GM21423 (cell line): Measurements from ENCODE around the gene LAMTOR4.
"Not testable (repeated sequence)": the region's sequence is repeated elsewhere in the genome, so short reads cannot be mapped to it uniquely, and the experiment has no call there.

Experiments used
- ATAC-seq: cut with Tn5 transposase; IDR thresholded peaks from one replicate; pipeline ENCODE4 v1.9.1; 2021; ENCODE audit warnings: mild to moderate bottlenecking, moderate library complexity; ENCODE audit not compliant: unreplicated experiment

The LAMTOR4 gene

DNA sequence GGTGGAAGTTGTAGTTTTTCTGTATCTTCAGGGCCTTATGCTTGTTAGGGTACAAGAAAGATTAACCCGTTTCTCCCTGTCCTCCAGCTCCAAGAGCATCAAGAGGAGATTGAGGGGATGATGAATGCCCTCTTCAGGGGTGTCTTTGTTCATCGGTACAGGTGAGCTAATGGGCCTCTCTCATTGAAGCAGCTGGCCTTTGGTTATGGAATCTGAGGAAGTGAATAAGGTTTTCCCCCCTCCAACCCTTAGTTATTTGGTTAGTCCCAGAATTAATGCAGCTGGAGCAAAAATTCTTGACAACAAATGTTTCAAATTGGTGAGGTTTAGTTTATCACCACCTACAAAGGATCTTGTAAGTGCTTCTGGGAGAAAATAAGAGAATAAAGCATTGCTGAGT, 46.5 kb downstream of the LAMTOR4 start:
- no peak for ATAC-seq

DNA sequence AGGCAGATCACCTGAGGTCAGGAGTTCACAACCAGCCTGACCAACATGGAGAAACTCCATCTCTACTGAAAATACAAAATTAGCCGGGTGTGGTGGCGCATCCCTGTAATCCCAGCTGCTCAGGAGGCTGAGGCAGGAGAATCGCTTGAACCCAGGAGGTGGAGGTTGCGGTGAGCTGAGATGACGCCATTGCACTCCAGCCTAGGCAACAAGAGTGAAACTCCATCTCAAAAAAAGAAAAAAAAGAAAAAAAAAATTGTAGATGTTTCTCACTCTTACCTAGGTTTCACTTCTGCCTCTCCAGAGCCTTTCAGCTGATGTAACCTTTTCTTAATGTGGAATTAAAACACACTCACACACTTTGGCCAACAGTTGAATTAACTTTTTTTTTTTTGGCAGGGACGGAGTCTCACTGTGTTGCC, 47.2 kb downstream of the LAMTOR4 start:
- not testable (repeated sequence) for ATAC-seq

DNA sequence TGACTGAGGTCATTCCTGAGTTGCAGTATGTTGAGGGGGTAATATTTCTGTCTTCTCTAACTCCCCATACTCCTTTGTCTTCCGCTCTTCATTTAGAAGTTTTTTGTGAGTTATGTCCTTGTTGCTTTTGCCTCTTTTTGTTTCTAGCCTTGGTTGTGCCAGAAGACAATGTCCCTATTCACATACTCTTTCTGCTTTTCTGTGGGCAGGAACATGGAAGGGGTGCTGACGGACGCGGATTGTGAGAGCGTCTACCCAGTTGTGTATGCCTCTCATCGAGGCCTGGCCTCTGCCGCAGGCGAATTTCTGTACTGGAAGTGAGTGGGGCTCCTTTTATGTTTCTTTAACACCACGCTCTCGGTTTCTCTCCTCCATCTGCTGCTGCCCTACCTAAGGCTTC, 49.5 kb downstream of the LAMTOR4 start:
- ATAC-seq: no peak

DNA sequence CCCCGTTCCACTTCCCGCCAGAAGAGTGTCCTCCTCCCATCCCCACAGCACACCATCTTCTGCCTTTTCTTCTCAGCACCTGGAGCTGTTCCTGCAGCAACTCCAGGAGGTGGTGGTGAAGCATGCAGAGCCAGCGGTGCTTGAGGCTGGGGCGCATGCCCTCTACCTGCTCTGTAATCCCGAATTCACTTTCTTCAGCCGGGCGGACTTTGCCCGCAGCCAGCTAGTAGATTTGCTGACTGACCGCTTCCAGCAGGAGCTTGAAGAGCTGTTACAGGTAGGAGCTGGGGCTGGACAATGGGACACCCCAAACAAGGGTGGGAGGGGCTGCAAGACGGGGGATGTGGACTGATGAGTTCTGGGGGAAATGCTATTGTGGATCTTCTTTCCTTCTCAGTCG, 52.0 kb downstream of the LAMTOR4 start:
- ATAC-seq: no peak
